ENCODE results near the gene RHBDF1.

- TF ChIP-seq CSRNP3 (CRISPR knock-in tag; IDR thresholded peaks at IDR 0.05) (no peak), RARB (CRISPR knock-in tag; IDR thresholded peaks at IDR 0.05) (no peak), OSR1 (CRISPR knock-in tag; IDR thresholded peaks at IDR 0.05) (no peak), ZC3H10 (CRISPR knock-in tag; IDR thresholded peaks at IDR 0.05) (no peak), PPARA (CRISPR knock-in tag; IDR thresholded peaks at IDR 0.05; ENCODE audit: borderline replicate concordance) (no peak)
Observed at GRCh38 chr16:63998-64913, 8.2 kb downstream of the RHBDF1 start.
